Calu3 (cell line): ENCODE measurements around the gene CRTAC1. TPM values are rescaled to one million over a fixed set of nuclear protein-coding genes. Genes with fewer than 3 reads are reported as not detected.
A peak's percentile ranks its signal among the peaks of the same experiment; 100 is the strongest.

Source experiments
- BruUV-seq: library from RNA; stranded (reverse); fragments of 400-500 nt; replicated peaks from 2 replicates; lab custom pipeline; 2021; lab: Mats Ljungman, UMichigan
- CTCF ChIA-PET: fragments of 300-600 bp; sonication (Branson Sonifier 250); formaldehyde crosslinking; loops from one replicate; lab custom pipeline; 2022; ENCODE audit warnings: antibody characterized with exemption; lab: Charles Lee
- DNase-seq: peaks from one replicate; pipeline ENCODE4 v3.0.0; 2022
- H3K27ac Mint-ChIP-seq: one replicate; pipeline ENCODE4 v1.8.0; 2022; ENCODE audit warnings: mixed read lengths; ENCODE audit not compliant: unreplicated experiment
- H3K27me3 Mint-ChIP-seq: one replicate; pipeline ENCODE4 v1.8.0; 2022; ENCODE audit warnings: mixed read lengths; ENCODE audit not compliant: unreplicated experiment
- H3K36me3 Mint-ChIP-seq: one replicate; pipeline ENCODE4 v1.8.0; 2022; ENCODE audit warnings: mild to moderate bottlenecking, moderate library complexity, mixed read lengths; ENCODE audit not compliant: insufficient read depth, unreplicated experiment
- H3K4me1 Mint-ChIP-seq: one replicate; pipeline ENCODE4 v1.8.0; 2022; ENCODE audit warnings: mild to moderate bottlenecking, low read depth, mixed read lengths; ENCODE audit not compliant: unreplicated experiment
- H3K4me3 Mint-ChIP-seq: one replicate; pipeline ENCODE4 v1.8.0; 2022; ENCODE audit warnings: mild to moderate bottlenecking, low read depth, moderate library complexity, mixed read lengths; ENCODE audit not compliant: unreplicated experiment
- H3K9me3 Mint-ChIP-seq: one replicate; pipeline ENCODE4 v1.8.0; 2022; ENCODE audit warnings: low read depth, mixed read lengths; ENCODE audit not compliant: unreplicated experiment
- CTCF ChIP-seq: fragments of 200-600 bp; IDR thresholded peaks from one replicate; pipeline ENCODE4 v1.8.0; 2022; ENCODE audit warnings: antibody characterized with exemption; ENCODE audit not compliant: unreplicated experiment
- intact Hi-C: fragments of 100-400 bp; cut with micrococcal nuclease; formaldehyde crosslinking; loops from one replicate; pipeline ENCODE4 v1.10.0; 2022; ENCODE audit not compliant: unreplicated experiment
- total RNA-seq: library from RNA; stranded (reverse); gene quantifications from 2 replicates; pipeline ENCODE4 v1.2.3, GENCODE V29; 2022

CRTAC1 gene
- total RNA-seq, 1 experiment from 2014 or later: not detected

- CTCF ChIA-PET: interaction anchor here (0.8 kb wide), 1 partner anchor 16 kb away, joined by 3 read pairs; no protein-coding TSS in a partner anchor
- intact Hi-C loops: loop anchor here (5.0 kb wide), 1 partner anchor 272 kb away; no protein-coding TSS in a partner anchor
- Mint-ChIP-seq H3K27me3 (peaks cover 73% of the 10 kb centered on the region), H3K9me3 (no peaks in the 10 kb centered on the region), H3K27ac (no peak overlapping the region), H3K36me3 (no peaks in the 10 kb centered on the region), H3K4me1 (no peaks in the 10 kb centered on the region), H3K4me3 (peak overlapping the region; percentile 19)
- TF ChIP-seq CTCF: no peak
- no TSS peak for BruUV-seq
- no peak for DNase-seq
These were observed 1.0 kb downstream of the CRTAC1 start for GRCh38 chr10:98029149-98030092.

GRCh38 chr10:98028168-98028770, 2.2 kb downstream of the CRTAC1 start:
- BruUV-seq: no TSS peak
- CTCF ChIA-PET: interaction anchor here (1.0 to 1.5 kb wide), 3 partner anchors 9 to 113 kb away, joined by 3 to 5 read pairs (median 3); no protein-coding TSS in a partner anchor

GRCh38 chr10:98023024-98023423, 7.4 kb downstream of the CRTAC1 start:
- DNase-seq: no peak
- CTCF ChIA-PET: no interaction called here
- no peak overlapping the region for H3K27ac Mint-ChIP-seq
- H3K4me3 Mint-ChIP-seq: no peak overlapping the region
- BruUV-seq: no TSS peak
- H3K27me3 Mint-ChIP-seq: peaks cover 84% of the 10 kb centered on the region
- H3K36me3 Mint-ChIP-seq: no peaks in the 10 kb centered on the region
- no peaks in the 10 kb centered on the region for H3K9me3 Mint-ChIP-seq
- H3K4me1 Mint-ChIP-seq: no peaks in the 10 kb centered on the region
- no peak for TF ChIP-seq CTCF
- intact Hi-C loops: no loop called here

More at GRCh38 chr10:98028168-98028770, 2.2 kb downstream of the CRTAC1 start:
- H3K36me3 Mint-ChIP-seq: no peaks in the 10 kb centered on the region
- H3K4me3 Mint-ChIP-seq: no peak overlapping the region
- intact Hi-C loops: loop anchor here (5.0 kb wide), 1 partner anchor 271 kb away; no protein-coding TSS in a partner anchor
- peaks cover 67% of the 10 kb centered on the region for H3K27me3 Mint-ChIP-seq
- no peak overlapping the region for H3K27ac Mint-ChIP-seq
- peak; percentile 56 for DNase-seq
- H3K4me1 Mint-ChIP-seq: no peaks in the 10 kb centered on the region
- no peaks in the 10 kb centered on the region for H3K9me3 Mint-ChIP-seq
- peak; percentile 61 for TF ChIP-seq CTCF

GRCh38 chr10:98020784-98021183, 9.6 kb downstream of the CRTAC1 start:
- BruUV-seq: no TSS peak
- no peaks in the 10 kb centered on the region for H3K9me3 Mint-ChIP-seq
- no peak for TF ChIP-seq CTCF
- no peaks in the 10 kb centered on the region for H3K36me3 Mint-ChIP-seq
- H3K4me1 Mint-ChIP-seq: no peaks in the 10 kb centered on the region
- CTCF ChIA-PET: no interaction called here
- H3K4me3 Mint-ChIP-seq: no peak overlapping the region
- DNase-seq: no peak
- H3K27ac Mint-ChIP-seq: no peak overlapping the region
- intact Hi-C loops: no loop called here
- H3K27me3 Mint-ChIP-seq: peaks cover 92% of the 10 kb centered on the region
